Transverse colon (tissue), 4 donors: Measurements from ENCODE around the gene PRDX3. TPM values are rescaled to one million over a fixed set of nuclear protein-coding genes. Genes with fewer than 3 reads are reported as not detected.

Experiments
- DNase-seq: peaks from one replicate; pipeline ENCODE4 v3.0.0-alpha.2; 2019
- H3K27ac ChIP-seq, 4 donors: fragments of 200-600 bp; sonication (generic); 2 replicates each; pipeline ENCODE4 v1.5.1; 2016 to 2018; ENCODE audit warnings: inconsistent platforms in 4 of 4
- H3K27me3 ChIP-seq: fragments of 200-600 bp; sonication (generic); 2 replicates; pipeline ENCODE4 v1.5.1; 2017; ENCODE audit warnings: inconsistent platforms
- H3K36me3 ChIP-seq, 4 donors: fragments of 200-600 bp; sonication (generic); 2 replicates each; pipeline ENCODE4 v1.5.1; 2017 to 2019; ENCODE audit warnings: inconsistent platforms in 4 of 4
- H3K4me1 ChIP-seq, 4 donors: fragments of 200-600 bp; sonication (generic); 2 replicates each; pipeline ENCODE4 v1.5.1; 2017 to 2020; ENCODE audit warnings: inconsistent platforms in 4 of 4
- H3K4me3 ChIP-seq, 4 donors: fragments of 200-600 bp; sonication (generic); 1 replicate in 1 of 4; 2 replicates in 3 of 4; pipeline versions ENCODE4 v1.5.1 to v1.6.1; 2017 to 2019; ENCODE audit warnings: inconsistent platforms in 4 of 4
- H3K9me3 ChIP-seq, 2 donors: fragments of 200-600 bp; sonication (generic); 2 replicates each; pipeline ENCODE4 v1.5.1; 2017 to 2019; ENCODE audit warnings: inconsistent platforms in 2 of 2
- CTCF ChIP-seq, 5 experiments: fragments of 200-600 bp in 3 of 5; fragments of 450-650 bp in 2 of 5; sonication (generic) in 3 of 5; IDR thresholded peaks; 1 replicate in 2 of 5; 2 replicates in 3 of 5; pipeline ENCODE4 v1.5.1; 2016 to 2017; ENCODE audit warnings: antibody characterized with exemption in 5 of 5, inconsistent platforms in 3 of 5, mild to moderate bottlenecking in 2 of 5, moderate library complexity in 1 of 5
- EP300 ChIP-seq: sonication (generic); formaldehyde crosslinking; IDR thresholded peaks from one replicate; pipeline ENCODE4 v1.6.1; 2017; ENCODE audit warnings: antibody characterized with exemption, low read depth
- POLR2A ChIP-seq: fragments of 450-650 bp; IDR thresholded peaks from one replicate; pipeline ENCODE4 v1.6.1; 2016; ENCODE audit warnings: antibody characterized with exemption, mild to moderate bottlenecking, moderate library complexity
- POLR2AphosphoS5 ChIP-seq, 3 donors: sonication (generic); formaldehyde crosslinking; IDR thresholded peaks; one replicate each; pipeline ENCODE4 v1.6.1; 2016; ENCODE audit warnings: antibody characterized with exemption in 3 of 3
- WGBS, 2 donors: methylation state at CpG; one replicate each; pipeline ENCODE4 v1.1.5; 2018; ENCODE audit warnings: low coverage in 1 of 2; 5-methylcytosine and 5-hydroxymethylcytosine counted together
- in situ Hi-C, 4 donors: fragments of 200-750 bp; cut with MboI; loops; one replicate each; pipeline versions ENCODE4 v1.15.0 to v1.15.1; 2017; ENCODE audit warnings: low sequenced_read_pairs in 3 of 4, low pct_ligation_motif_present in 1 of 4, low pct_unique_long_range_greater_than_20kb in 1 of 4
- intact Hi-C: fragments of 100-400 bp; cut with DNase I; formaldehyde crosslinking; loops from one replicate; pipeline ENCODE4 v1.15.1; 2023; ENCODE audit warnings: low total_unique reads
- total RNA-seq, 4 donors: library from RNA; depleted of rRNA; stranded (reverse); fragments of >200 nt; gene quantifications; one replicate each; pipeline ENCODE4 v1.1.0, GENCODE V29; 2016

Gene PRDX3
- total RNA-seq, 4 donors from 2014 or later = 24.7 to 141 (median 78.9) TPM

GRCh38 chr10:119149729-119150128 lies 28.9 kb downstream of the PRDX3 start:
- DNase-seq = no peak
- Histone ChIP-seq H3K27me3 (no peaks in the 10 kb centered on the region), H3K4me1 (no peaks in the 10 kb centered on the region), H3K36me3 (peaks cover 0 to 49% (median 21%) of the 10 kb centered on the region in 4 donors), H3K27ac (no peak overlapping the region), H3K9me3 (no peaks in the 10 kb centered on the region), H3K4me3 (no peak overlapping the region)
- intact Hi-C loops = no loop called here
- in situ Hi-C loops = loop anchor here in 1 of 4 donors (25.0 kb wide), 1 partner anchor 112 kb away; the partner anchor contains the start of gene NANOS1
- TF ChIP-seq POLR2A = no peak
- TF ChIP-seq CTCF (IDR thresholded peaks at IDR 0.05) = no peak
- TF ChIP-seq EP300 = no peak
- TF ChIP-seq POLR2AphosphoS5 (IDR thresholded peaks at IDR 0.05) = no peak
- 85 to 89% methylated on average over 13 of the region's 13 CpGs for WGBS, 2 donors

- in situ Hi-C loops = loop anchor here in 1 of 4 donors (25.0 kb wide), 1 partner anchor 112 kb away; the partner anchor contains the start of gene NANOS1
- no peak overlapping the region for H3K27ac ChIP-seq
- H3K4me1 ChIP-seq = no peaks in the 10 kb centered on the region
- TF ChIP-seq POLR2AphosphoS5 (IDR thresholded peaks at IDR 0.05) = no peak
- TF ChIP-seq EP300 = no peak
- TF ChIP-seq POLR2A = no peak
- no peaks in the 10 kb centered on the region for H3K27me3 ChIP-seq
- H3K36me3 ChIP-seq = peaks cover 0 to 43% (median 18%) of the 10 kb centered on the region in 4 donors
- intact Hi-C loops = no loop called here
- no peak overlapping the region for H3K4me3 ChIP-seq
- H3K9me3 ChIP-seq = no peaks in the 10 kb centered on the region
- no peak for DNase-seq
- 94% methylated on average over 8 of the region's 8 CpGs; no CpG with 5 or more reads in 1 of the 2 donors for WGBS, 2 donors
These were observed 29.5 kb downstream of the PRDX3 start for GRCh38 chr10:119149157-119149556.

- TF ChIP-seq POLR2A = no peak
- no peak for TF ChIP-seq POLR2AphosphoS5 (IDR thresholded peaks at IDR 0.05)
- TF ChIP-seq EP300 = no peak
- no peak for TF ChIP-seq CTCF (IDR thresholded peaks at IDR 0.05)
- Histone ChIP-seq H3K4me1 (no peaks in the 10 kb centered on the region), H3K4me3 (no peak overlapping the region), H3K27me3 (no peaks in the 10 kb centered on the region), H3K36me3 (peaks cover 0 to 18% (median 8%) of the 10 kb centered on the region in 4 donors), H3K27ac (no peak overlapping the region), H3K9me3 (no peaks in the 10 kb centered on the region)
- 95 to 98% methylated on average over 7 to 9 of the region's 10 CpGs for WGBS, 2 donors
- in situ Hi-C loops = loop anchor here in 1 of 4 donors (25.0 kb wide), 1 partner anchor 106 kb away; the partner anchor contains the start of gene NANOS1
- intact Hi-C loops = no loop called here
- DNase-seq = no peak
These were observed 35.0 kb downstream of the PRDX3 start for GRCh38 chr10:119143657-119144056.

GRCh38 chr10:119140603-119141245 lies 37.9 kb downstream of the PRDX3 start:
- WGBS, 2 donors = 85 to 89% methylated on average over 7 to 21 of the region's 21 CpGs
- Histone ChIP-seq H3K9me3 (no peaks in the 10 kb centered on the region), H3K27ac (no peak overlapping the region), H3K4me3 (no peak overlapping the region), H3K36me3 (peaks cover 0 to 5% (median 0%) of the 10 kb centered on the region in 4 donors), H3K27me3 (no peaks in the 10 kb centered on the region), H3K4me1 (no peaks in the 10 kb centered on the region)
- no peak for TF ChIP-seq POLR2A
- no peak for TF ChIP-seq CTCF (IDR thresholded peaks at IDR 0.05)
- no peak for TF ChIP-seq EP300
- TF ChIP-seq POLR2AphosphoS5 (IDR thresholded peaks at IDR 0.05) = no peak
- DNase-seq = no peak
- in situ Hi-C loops = loop anchor here in 1 of 4 donors (25.0 kb wide), 1 partner anchor 103 kb away; the partner anchor contains the start of gene NANOS1
- intact Hi-C loops = no loop called here
